Activated effector memory CD4-positive, alpha-beta T cell treated with anti-CD3 and anti-CD28 coated beads, Interleukin-2, amount 50 U/mL, for 16 hours (primary cell): ENCODE measurements around the gene GDF7.

Experiments
- DNase-seq: peaks from one replicate; pipeline ENCODE4 v3.0.0-alpha.2; 2020

GDF7 gene

DNA sequence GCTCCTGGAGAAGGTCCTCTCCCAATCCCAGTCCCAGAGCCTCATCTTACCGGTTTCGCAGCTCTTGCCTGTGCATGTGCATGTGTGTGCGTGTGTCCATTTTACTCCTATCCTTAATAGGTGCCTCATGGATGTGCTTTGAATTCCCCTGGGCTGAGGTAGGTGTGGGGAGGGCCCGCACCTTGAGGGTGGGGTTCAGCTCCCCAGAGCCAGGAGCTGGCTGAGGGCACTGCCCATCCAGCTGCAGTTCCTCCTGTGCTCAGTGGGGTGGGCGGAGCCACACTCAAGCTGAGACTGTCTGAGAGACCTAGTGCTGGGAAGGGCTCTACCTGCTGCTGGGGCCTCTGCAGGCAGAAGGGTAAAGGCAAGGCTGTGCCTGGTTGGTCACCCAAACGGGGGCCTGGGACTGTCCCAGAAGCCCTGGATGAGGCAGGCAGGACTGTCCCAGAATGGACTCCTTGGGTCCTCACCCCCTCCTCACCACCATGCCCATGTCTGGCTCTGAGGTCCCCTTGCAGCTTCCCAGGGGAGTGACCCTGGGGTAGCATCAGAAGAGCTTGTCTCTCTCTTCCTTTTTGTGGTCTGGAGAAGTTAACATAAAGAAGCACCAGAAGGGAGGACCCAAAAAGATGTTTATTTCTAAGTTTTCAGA is 8.9 kb downstream of the GDF7 start:
- DNase-seq: no peak

DNA sequence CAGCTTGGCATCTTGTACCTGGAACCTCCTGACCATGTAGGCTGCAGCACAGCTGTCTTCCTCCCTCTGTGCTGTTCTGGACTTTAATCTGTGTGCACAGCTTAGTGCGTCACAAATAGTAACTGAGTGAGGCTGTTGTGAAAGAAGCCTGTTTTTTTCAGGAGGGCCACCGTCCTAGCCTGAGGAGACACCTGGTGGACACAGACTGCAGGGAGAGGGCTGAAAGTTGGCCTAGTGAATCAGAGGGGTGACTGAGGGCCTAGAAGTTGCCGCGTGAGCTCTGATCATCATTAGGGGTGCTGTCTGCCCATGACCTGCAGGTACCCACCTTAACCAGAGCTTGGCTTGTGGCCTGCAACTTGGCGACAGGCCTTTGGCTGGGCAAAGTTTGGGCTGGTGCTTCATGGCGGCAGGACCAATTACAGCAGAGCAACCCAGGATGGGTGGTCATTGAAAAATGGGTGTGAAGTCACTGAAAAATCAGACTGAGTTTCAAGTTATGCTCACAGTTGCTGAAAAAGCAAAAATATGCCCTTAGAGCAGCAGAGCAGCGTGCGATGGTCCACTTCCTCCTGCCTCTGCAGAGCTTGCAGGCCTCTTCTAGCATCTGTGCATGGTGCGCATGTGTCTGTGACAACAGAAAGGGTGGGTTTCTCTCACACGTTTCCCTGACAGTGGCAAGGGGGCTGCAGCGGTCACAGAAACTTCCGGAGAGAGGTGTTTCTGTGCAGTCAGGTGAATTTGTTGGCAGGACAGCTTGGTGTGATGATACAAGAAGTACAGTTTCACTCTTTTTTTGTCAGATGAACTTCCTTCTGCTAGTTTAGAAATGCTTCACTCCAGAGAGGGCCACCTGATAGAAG is 9.6 kb downstream of the GDF7 start:
- no peak for DNase-seq

DNA sequence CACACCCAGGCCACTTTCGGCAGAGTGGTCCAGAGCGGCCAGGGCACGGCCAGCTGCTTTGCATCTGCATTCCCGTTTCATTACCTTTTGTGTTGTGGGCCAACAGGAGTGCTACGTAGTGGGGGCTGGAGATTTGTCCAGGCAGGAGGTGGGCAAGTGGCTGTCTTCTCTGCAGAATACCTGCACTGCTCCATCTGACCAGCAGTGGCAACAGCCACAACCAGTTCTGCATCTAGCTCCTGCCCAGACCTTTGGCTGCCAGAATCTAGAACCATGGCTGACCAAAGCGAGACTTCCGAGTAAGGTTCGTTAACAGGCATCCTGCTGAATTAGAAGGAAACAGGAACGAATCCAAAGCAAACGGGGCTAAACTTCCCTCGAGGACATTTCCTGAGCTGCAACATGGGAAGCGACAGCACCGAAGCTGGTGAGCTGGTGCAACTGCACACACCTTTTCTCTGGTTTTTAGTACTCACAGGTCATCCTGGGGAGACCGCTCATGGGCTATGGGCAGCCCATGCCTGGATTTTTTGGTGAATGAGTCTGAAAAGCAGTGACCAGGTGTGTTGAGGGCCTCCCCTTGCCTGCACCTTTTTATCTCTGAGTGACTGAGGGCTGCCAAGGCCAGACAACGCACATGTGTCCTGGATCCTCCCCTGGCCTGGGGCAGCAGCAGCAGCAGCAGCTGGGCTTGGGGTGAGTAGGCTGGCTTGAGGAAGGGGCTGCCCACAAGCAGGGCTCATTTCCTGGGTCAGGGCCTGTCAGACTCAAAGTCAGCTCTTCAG is 10.5 kb downstream of the GDF7 start:
- no peak for DNase-seq

DNA sequence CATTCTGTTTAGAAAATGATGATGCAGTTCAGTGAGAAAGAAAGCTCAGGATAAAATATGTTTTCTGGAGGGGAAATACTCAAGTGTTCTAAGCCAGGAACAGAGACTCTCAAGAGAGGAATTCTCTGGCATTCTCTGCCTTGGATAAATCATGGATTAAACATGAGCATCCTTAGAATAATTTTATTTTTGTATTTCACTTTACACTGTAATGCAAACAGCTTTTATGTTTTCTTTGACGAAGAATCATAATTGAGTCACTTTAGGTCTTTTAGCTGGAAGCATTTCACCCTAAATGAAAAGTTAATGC is 11.1 kb downstream of the GDF7 start:
- no peak for DNase-seq

DNA sequence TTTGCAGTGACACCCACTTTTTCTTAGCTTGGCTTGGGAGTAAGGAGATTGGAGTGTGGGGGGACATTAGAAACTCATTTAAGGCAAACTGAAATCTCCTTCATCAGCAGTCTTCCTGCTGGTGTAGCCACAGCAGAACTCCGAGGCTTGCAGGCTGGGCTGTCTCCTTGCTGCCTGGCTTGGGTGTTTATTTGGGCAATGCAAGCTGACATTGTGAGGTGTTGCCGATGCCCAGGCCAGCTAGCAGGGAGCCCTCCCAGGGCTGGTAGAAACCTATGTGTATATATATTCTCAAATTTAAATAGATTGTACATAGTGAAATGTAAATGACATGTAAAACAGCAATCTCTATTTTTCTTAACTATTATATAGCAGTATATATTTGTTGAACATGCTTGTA is 11.8 kb downstream of the GDF7 start:
- no peak for DNase-seq

DNA sequence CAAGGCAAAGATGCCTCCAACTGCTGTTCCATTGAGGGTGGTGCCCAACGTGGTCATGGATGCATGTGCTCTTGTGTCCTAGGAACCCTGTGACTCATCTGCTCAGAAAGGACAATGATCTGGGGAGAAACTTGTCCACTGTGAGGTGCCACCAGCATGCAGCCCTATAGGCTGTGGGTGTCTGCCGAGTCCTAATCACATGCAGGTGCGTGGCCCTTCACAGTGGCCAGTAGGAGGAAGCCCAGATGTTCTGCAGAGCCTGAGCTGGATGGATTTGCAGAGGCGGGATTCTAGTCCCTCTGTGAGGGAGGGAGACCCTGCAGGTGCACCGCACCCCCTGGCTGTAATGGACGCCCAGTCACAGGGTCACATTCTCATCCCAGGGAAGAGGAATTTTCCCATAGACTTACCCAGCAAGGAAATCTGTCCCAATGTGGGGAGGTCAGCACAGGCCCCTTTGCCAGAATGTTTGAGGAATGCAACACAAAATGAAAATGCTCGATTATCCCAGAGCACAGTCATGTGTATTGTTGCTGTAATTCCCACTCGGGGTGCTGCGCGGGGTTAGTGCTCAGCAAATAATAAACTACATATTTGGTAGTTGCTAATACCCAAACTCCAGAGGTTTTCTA is 13.9 kb downstream of the GDF7 start:
- DNase-seq: no peak

DNA sequence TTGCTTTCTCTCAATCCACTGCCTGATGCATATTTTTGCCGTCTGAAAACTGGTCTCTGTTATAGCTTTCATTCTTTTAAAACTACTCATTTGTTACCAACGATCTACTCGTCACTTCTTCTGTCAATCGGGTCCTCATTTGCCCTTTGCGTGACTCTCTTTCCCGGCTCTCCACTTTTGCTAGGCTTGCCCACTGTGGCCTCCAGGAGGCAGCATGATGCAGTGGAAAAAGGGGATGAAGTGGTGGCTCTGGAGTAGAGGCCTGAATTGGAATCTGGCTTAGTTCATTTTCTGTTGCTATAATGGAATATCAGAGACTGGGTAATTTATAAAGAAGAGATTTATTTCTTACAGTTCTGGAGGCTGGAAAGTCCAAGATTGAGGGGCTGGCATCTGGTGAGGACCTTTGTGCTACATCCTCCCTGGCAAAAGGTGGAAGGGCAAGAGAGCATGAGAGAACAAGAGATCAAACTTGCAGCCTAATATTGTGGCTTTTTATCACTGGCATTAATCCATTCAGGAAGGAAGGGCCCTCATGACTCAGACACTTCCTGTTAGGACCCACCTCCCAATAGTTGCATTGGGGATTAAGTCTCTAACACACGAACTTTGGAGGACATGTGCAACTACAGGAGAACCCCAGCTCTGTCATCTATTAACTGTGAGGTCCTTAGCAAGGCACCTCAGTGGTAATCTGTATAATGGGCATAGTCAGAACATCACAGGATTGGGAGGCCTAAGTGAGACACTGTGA is 15.4 kb downstream of the GDF7 start:
- no peak for DNase-seq

DNA sequence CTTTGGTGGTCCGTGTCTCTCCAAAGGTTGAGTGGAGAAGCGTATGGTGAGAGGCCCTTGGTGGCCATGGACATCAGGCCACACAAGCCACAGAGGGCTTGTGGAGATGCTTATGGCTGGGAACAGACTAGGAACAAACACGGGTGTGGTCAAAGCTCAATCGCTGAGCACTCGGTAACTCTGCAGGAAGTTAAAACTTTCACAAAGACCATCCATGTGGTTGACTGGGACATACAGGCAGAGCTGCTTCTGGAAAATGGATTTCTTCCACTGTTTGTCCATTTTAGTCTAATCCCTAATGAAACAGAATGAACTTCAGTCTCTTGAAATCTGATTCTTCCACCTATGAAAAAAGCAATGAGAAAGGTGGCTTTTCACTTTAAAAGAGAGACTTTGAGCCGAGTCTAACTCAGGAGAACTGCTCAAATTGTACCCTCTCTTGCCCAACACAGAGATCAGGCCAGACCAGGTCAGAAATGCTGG is 17.7 kb downstream of the GDF7 start:
- no peak for DNase-seq

DNA sequence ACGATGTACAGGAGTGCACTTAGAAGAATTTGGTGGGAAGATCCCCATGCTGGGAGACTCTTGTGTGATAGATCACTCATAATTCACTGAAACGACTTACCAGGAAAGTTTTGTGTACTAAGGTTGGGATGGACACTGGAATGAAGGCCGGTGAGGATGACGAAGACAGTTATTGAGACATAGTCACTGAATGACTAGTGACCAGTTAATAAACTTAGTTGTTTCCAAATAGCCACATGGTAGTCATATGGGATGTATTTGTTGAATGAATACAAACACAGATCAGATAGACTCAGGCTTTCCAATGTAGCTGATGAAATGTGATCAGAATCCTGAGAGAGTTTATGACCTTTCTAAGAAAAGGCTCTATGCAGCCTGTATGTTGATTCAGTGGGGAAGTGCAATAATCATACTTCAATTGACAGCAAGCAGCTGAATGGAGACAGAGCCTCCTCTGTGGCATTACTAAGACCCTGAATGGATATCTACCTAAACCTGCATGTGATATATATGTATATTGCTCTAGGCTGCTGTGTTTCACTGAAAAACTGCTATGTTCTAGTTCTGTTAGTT is 20.4 kb downstream of the GDF7 start:
- no peak for DNase-seq

DNA sequence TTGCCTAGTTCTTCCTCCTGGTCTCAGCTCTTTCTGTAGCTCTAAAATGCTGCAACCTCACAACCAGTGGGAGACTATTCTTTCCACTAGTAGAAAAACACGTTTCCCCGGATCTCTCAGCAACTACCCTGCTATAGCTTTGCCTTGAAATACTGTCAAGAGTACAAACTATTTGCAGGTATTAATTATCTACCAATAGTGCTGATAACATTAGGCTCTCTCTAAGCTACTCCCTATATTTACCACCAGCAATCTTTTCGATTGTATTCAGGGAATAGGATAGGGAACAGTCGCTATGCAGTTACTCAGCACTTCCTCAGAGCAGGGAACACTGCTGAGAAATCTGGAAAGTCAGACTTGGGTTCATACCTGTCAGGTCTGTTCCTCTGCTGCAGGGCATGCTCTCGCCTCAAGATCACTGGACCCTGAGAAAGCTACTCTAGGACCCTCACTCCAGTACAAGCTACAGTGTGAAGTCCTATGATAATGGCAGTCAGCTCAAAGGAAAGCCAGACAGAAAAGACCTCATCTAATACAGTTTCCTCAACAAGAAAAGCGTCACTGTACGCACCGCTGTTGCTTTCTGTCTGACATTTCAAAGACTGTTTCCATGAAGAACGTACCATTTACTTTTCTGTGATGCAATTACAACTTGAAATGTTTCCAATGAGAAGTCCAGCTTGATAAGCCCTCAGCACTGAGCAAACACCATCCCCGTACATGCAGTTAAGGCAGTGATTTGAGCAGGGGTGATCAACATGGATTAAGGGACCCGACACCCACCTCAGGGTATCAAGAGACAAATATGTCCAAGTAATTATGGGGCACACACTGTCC is 22.7 kb downstream of the GDF7 start:
- DNase-seq: no peak

DNA sequence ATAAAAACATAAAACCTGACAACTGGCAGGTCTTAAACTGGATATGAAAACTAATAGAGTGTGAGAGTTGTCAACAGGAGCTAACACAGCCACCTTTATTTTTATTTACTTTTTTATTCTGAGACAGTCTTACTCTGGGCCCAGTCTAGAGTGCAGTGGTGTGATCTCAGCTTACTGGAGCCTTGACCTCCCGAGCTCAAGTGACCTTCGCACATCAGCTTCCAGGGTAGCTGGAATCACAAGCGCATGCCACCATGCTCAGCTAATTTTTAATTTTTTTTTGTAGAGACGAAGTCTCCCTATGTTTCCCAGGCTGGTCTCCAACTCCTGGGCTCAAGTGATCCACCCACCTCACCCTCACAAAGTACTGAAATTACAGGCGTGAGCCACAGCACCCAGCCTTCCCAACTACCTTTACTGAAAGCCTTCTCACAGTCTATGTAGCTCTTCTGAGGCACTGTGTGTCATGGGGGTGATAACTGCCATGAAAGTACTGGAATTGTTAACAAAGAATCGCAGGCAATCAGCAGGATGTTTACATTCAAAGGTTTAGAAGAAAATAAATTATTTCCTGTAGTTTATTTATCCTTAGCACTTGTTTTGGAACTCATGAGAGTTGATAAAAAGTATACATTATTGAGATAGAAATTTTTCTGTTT is 24.3 kb downstream of the GDF7 start:
- no peak for DNase-seq

DNA sequence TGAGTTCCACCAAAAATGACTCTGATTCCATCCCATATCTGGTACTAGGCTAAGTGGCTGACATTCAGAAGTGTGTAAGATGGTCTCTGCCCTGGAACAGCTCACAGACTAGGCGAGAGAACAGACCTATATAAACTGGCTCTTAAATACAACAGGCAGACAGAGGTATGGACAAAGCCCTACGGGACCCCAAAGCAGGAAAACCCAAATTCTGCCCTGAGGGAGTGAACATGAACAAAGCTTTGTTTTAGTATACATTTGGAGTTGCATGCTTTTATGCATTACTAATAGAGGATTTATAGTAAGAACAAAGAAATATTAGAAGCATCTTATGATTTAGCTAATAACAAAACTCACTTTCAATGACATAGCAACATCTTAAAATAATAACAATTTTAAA is 25.1 kb downstream of the GDF7 start:
- no peak for DNase-seq

DNA sequence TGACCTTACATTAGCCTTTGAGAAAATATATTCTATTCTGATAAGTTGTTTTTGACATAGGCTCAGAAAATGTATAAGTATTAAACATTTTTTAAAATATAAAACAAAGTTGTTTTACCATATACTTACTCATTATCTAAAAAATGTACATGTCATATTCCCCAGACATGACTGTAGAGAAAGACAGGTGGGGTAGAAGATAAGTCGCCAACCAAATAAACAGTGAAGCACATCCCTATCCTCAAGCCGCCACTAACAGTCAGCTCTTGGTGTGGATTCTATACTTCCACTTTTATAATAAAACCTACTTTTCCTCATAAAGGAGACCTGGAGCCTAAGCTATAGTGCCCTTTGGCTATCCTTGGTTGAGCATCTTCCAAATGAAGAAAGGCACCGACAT is 26.4 kb downstream of the GDF7 start:
- DNase-seq: no peak

DNA sequence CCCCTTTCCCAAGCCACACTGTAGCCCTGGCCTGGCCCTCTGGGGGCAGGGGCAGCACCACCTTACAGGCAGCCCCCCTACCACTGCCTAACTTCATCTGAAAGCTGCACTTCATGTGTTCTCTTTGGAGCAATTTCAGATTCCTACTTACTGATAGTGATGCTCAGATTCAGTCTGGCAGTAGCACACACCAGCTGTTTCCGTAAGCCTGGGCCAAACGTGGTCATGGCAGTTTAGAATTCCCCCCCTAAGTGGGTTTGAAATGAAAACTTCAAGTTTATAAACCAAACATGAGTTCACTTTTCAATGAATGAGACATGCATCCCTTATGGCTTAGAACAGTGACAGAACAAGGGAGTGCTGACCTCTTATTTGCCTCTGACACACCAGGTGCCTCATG is 29.4 kb downstream of the GDF7 start:
- no peak for DNase-seq

DNA sequence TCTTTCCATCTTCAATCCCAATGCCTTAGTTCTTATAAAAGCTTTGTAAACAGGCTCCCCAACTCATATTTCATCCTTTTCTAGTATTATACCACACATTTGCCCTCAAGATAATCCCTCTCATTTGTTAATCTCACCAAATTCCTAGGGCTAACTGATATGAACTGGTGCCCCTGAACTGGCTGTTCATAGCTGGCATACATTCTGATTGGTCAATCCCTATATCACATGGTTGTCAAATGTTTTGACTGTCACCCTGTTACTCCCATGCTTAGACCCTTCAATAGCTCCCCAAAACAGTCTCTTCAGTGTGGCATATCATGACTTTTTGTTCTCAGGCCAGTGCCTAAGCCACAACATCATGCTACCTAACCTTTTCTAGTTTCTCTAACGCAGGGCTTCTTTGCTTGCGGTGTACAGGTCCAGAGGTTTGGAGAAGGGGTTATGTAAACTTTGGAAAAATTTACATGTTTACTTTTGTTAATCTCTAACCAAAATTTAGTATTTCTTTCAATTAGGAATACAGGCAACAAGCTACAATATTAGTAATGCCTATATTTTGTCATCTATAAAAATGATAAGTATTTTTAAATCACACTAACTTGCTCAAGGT is 30.5 kb downstream of the GDF7 start:
- no peak for DNase-seq

DNA sequence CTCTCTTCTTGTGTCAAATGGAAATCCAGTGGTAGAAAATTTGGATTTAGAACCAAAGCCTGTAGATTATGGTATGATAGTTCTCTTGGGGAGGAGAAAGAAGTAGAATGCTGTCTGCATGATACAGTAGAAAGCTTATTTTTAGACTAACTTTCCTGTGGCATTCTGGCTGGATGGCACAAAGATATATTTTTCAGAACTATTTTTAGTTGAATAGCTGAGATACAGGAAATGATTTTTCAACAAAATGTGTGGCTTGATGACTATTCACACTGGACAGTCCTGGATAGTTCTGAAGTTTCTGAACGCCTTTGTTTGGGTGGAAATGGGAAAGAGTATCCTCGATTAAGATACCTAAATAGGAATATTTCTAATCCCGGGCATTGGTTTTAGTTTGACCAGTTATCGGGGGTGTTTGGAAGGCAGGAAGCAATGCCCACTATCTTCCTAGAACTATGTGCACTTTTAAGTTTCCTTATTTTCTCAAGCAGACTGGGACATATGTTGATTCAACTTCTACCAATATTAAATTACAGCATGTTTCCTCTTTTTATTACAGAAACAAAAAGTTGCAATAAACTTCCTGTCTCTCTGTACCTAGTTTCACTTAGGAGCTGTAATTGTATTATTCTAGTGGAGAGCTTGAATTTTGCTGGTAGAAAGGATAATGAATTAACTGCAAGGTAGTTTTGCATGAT is 32.1 kb downstream of the GDF7 start:
- no peak for DNase-seq

DNA sequence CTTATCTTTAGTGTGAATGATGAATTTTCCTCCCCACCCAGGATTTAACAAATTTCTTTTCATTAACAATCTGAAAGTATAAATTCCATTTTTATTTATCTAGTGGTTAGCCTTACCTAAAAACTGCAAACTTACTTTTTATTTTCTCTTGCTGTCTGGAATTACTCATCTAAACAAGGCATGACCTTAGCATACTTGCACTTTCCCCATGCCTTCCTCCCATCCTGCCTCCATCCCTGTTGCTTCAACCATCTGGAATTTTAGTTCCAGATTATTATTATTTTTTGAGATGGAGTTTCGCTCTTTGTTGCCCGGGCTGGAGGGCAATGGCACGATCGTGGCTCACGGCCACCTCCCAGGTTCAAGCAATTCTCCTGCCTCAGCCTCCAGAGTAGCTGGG is 35.6 kb downstream of the GDF7 start:
- no peak for DNase-seq

DNA sequence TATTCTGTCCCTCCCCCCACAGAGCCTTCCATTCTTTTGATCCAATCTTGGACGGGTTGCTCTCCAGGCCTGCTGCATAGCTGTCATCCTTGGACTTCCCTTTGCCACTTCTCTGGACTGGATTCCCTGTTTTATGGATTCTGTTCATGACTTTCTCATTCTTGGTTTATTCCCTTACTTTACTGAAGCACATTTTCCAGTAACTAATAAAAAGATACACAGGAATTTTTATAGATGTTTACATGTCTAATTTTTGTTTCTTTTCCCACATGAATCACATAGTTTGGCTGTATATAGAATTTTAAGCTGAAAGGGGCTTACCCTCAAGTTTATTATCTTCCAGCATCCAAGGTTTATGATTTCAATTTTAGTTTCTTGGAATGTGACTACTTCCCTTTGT is 37.9 kb downstream of the GDF7 start:
- no peak for DNase-seq

DNA sequence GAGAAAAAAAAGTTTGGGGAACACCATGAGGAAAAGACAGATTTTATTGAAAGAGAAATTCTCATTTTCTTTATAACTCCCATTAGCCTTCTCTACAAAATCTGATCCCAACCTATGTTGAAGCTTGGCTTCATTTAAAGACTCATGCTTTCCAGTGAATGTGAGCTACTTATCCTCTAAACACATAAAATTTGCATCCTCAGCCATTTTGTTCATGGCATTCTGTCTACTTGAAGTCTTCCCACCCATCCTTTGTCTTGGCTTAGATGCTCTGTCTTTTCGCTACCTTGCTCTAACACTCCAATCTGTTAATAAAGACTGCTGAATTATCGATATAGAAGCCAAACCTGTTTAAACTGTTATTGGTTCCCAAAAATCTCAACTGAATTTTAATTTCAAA is 39.3 kb downstream of the GDF7 start:
- DNase-seq: no peak

DNA sequence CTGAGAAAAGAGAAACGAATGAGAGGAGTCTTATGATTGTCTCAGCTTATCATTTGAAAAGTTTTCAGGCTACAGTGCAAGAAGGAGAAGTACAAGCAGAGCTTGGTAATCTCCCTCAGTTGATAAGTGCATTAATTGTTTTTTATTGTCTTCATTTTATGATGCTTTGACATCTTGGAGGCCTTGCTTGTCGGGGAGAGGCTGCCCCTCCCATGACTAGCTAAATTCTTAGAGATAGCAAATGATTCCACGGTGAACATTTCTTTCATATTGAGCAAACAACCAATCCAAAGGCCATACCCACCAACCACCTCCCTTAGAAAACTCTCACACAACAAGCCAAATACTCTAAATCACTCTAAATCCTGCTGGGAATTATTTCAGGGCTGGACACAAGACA is 39.8 kb downstream of the GDF7 start:
- no peak for DNase-seq
